Tibial nerve (tissue), 4 donors: ENCODE measurements around the gene CDKN2A.

Source experiments
- CTCF ChIP-seq, 5 experiments: fragments of 200-600 bp in 3 of 5; fragments of 450-650 bp in 2 of 5; sonication (generic) in 3 of 5; IDR thresholded peaks; one replicate each; pipeline ENCODE4 v1.5.1; 2016 to 2019; ENCODE audit warnings: antibody characterized with exemption in 5 of 5, mild to moderate bottlenecking in 3 of 5, moderate library complexity in 2 of 5
- EP300 ChIP-seq, 2 donors: sonication (generic); formaldehyde crosslinking; IDR thresholded peaks; one replicate each; pipeline ENCODE4 v1.6.1; 2017; ENCODE audit warnings: antibody characterized with exemption in 2 of 2, mild to moderate bottlenecking in 1 of 2
- POLR2A ChIP-seq, 2 donors: fragments of 450-650 bp; IDR thresholded peaks; one replicate each; pipeline ENCODE4 v1.6.1; 2017; ENCODE audit warnings: antibody characterized with exemption in 2 of 2, mild to moderate bottlenecking in 2 of 2, moderate library complexity in 2 of 2

- TF ChIP-seq CTCF (IDR thresholded peaks at IDR 0.05), result no peak
- no peak for TF ChIP-seq POLR2A (IDR thresholded peaks at IDR 0.05)
- no peak for TF ChIP-seq EP300 (IDR thresholded peaks at IDR 0.05)
Observed at GRCh38 chr9:21984101-21984500, 10.1 kb downstream of the CDKN2A start.
